A673 (cell line): ENCODE results near the gene SERTM1. TPM values are rescaled to one million over a fixed set of nuclear protein-coding genes. Genes with fewer than 3 reads are reported as not detected.

ENCODE experiments used
- BruUV-seq: library from RNA; stranded (reverse); fragments of 400-500 nt; replicated peaks from 2 replicates; lab custom pipeline; 2021; lab: Mats Ljungman, UMichigan
- CTCF ChIA-PET: fragments of 300-600 bp; sonication (Branson Sonifier 250); formaldehyde crosslinking; loops from one replicate; lab custom pipeline; 2022; ENCODE audit warnings: antibody characterized with exemption; lab: Charles Lee
- POLR2A ChIA-PET: fragments of 300-600 bp; sonication (Branson Sonifier 250); formaldehyde crosslinking; loops from one replicate; lab custom pipeline; 2022; ENCODE audit warnings: antibody characterized with exemption; ENCODE audit not compliant: low non-redundant PET; lab: Charles Lee
- DNase-seq: peaks from one replicate; pipeline ENCODE4 v3.0.0-alpha.2; 2015; ENCODE audit warnings: low spot score
- H3K27ac ChIP-seq: fragments of 200-600 bp; sonication (generic); 2 replicates; pipeline ENCODE4 v1.5.1; 2016; ENCODE audit warnings: mixed run types, low read depth, mild to moderate bottlenecking, mixed read lengths, antibody characterized with exemption, low read length; ENCODE audit not compliant: poor library complexity, severe bottlenecking
- H3K27me3 ChIP-seq: fragments of 200-600 bp; sonication (generic); replicated peaks from 2 replicates; pipeline ENCODE4 v1.6.1; 2017; ENCODE audit warnings: mixed run types, low read depth, mild to moderate bottlenecking, mixed read lengths, antibody characterized with exemption, low read length; ENCODE audit not compliant: insufficient read depth, poor library complexity
- H3K36me3 ChIP-seq: fragments of 200-600 bp; sonication (generic); 2 replicates; pipeline ENCODE4 v1.6.1; 2016; ENCODE audit warnings: mixed run types, mild to moderate bottlenecking, mixed read lengths, antibody characterized with exemption, low read length; ENCODE audit not compliant: insufficient read depth, poor library complexity, severe bottlenecking
- H3K4me1 ChIP-seq: fragments of 200-600 bp; sonication (generic); 2 replicates; pipeline ENCODE4 v1.6.1; 2017; ENCODE audit warnings: mixed run types, mild to moderate bottlenecking, mixed read lengths, antibody characterized with exemption, low read length; ENCODE audit not compliant: insufficient read depth, poor library complexity, severe bottlenecking
- H3K4me3 ChIP-seq: fragments of 200-600 bp; sonication (generic); 2 replicates; pipeline ENCODE4 v1.5.1; 2016; ENCODE audit warnings: low read depth, mixed run types, mild to moderate bottlenecking, mixed read lengths, low read length; ENCODE audit not compliant: poor library complexity, severe bottlenecking
- H3K9me3 ChIP-seq: fragments of 200-600 bp; sonication (generic); 2 replicates; pipeline ENCODE4 v1.6.1; 2016; ENCODE audit warnings: mixed run types, low read depth, mild to moderate bottlenecking, mixed read lengths, antibody characterized with exemption, low read length; ENCODE audit not compliant: poor library complexity, severe bottlenecking
- EZH2 ChIP-seq: fragments of 200-600 bp; sonication (generic); IDR thresholded peaks from 2 replicates; pipeline ENCODE4 v1.6.1; 2017; ENCODE audit warnings: borderline replicate concordance, low read depth, mild to moderate bottlenecking, mixed read lengths, antibody characterized with exemption, low read length; ENCODE audit not compliant: poor library complexity, severe bottlenecking
- intact Hi-C: fragments of 100-400 bp; cut with micrococcal nuclease; formaldehyde crosslinking; loops from one replicate; pipeline ENCODE4 v1.10.0; 2022; ENCODE audit not compliant: unreplicated experiment
- total RNA-seq: library from RNA; stranded (reverse); gene quantifications from 2 replicates; pipeline ENCODE4 v1.2.3, GENCODE V29; 2021
- TF ChIP-seq, protein P1 (sequence below): fragments of 300-800, 200-600 bp; sonication (generic); conservative IDR thresholded peaks from 2 replicates; pipeline ENCODE4 v1.5.1; 2017; ENCODE audit warnings: low read depth, mild to moderate bottlenecking, antibody characterized with exemption, low read length, moderate library complexity, mixed read lengths

SERTM1 gene
- total RNA-seq, 1 experiment from 2014 or later: 42.9 TPM

DNA sequence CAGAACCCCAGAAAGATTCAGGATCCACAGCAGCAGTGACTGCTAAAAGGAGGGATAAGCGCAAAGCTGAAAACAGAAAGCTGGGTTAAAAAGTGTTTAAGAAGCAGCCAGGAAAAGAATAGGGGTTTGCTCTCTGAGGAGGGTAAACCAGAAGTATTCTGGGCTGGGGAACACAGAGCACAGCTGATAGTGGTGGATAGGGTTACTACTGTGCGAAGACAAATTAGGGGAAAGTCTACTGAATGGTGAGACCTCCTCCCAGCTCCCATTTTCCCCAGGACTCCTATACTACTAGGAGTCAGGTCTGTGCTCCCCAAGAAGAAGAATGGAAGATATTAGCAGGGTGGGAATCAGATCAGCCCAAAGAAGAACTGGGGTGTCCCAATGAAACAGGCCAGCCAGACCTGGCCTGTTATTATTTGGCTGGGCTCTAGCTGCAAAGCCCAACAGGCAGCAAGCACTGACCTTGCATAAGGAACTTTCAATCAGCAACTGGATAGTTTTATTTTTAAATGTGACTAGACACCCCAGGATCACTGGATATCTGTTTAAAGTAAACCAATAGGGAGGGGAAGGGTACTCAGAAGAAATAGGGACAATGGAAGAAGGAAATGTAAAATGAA is 43.5 kb upstream of the SERTM1 start:
- no peak for DNase-seq
- H3K4me3 ChIP-seq: no peak overlapping the region
- TF ChIP-seq, protein P1, sequence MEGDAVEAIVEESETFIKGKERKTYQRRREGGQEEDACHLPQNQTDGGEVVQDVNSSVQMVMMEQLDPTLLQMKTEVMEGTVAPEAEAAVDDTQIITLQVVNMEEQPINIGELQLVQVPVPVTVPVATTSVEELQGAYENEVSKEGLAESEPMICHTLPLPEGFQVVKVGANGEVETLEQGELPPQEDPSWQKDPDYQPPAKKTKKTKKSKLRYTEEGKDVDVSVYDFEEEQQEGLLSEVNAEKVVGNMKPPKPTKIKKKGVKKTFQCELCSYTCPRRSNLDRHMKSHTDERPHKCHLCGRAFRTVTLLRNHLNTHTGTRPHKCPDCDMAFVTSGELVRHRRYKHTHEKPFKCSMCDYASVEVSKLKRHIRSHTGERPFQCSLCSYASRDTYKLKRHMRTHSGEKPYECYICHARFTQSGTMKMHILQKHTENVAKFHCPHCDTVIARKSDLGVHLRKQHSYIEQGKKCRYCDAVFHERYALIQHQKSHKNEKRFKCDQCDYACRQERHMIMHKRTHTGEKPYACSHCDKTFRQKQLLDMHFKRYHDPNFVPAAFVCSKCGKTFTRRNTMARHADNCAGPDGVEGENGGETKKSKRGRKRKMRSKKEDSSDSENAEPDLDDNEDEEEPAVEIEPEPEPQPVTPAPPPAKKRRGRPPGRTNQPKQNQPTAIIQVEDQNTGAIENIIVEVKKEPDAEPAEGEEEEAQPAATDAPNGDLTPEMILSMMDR: no peak
- TF ChIP-seq EZH2: no peak
- H3K27me3 ChIP-seq: no peaks in the 10 kb centered on the region
- ChIA-PET CTCF (no interaction called here), POLR2A (interaction anchor here (0.6 kb wide), 2 partner anchors 10 to 367 kb away, joined by 3 to 19 read pairs; no protein-coding TSS in a partner anchor)
- no TSS peak for BruUV-seq
- intact Hi-C loops: no loop called here
- H3K27ac ChIP-seq: no peak overlapping the region
- no peaks in the 10 kb centered on the region for H3K36me3 ChIP-seq
- peaks cover 4% of the 10 kb centered on the region for H3K4me1 ChIP-seq
- H3K9me3 ChIP-seq: no peaks in the 10 kb centered on the region

DNA sequence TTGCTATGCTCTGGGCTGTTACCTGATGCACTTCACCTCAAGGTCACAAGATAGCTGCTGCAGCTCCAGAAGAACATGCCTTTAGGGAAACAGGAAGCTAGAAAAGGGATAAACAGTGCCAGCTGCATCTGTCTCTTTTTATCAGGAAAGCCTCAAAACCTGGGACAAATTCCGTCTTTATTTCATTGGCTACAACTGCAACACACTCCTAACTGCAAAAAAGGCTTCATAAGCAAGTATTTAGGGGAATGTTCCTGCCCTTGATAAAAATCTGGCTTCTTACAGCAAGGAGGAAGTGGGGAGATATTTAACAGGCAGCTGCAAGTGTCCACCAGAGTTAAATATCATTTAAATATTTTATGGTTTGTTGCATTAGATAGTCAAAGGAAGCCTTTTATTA is 34.2 kb upstream of the SERTM1 start:
- peak; percentile 18 for DNase-seq
- H3K27ac ChIP-seq: peak overlapping the region; percentile 60
- H3K4me1 ChIP-seq: peaks cover 21% of the 10 kb centered on the region
- BruUV-seq: no TSS peak
- ChIA-PET CTCF (no interaction called here), POLR2A (interaction anchor here (0.6 kb wide), 1 partner anchor 9 kb away, joined by 3 read pairs; no protein-coding TSS in a partner anchor)
- no peaks in the 10 kb centered on the region for H3K36me3 ChIP-seq
- intact Hi-C loops: no loop called here
- no peak overlapping the region for H3K4me3 ChIP-seq
- no peaks in the 10 kb centered on the region for H3K27me3 ChIP-seq
- no peak for TF ChIP-seq EZH2
- TF ChIP-seq, protein P1: no peak
- H3K9me3 ChIP-seq: peaks cover 6% of the 10 kb centered on the region

DNA sequence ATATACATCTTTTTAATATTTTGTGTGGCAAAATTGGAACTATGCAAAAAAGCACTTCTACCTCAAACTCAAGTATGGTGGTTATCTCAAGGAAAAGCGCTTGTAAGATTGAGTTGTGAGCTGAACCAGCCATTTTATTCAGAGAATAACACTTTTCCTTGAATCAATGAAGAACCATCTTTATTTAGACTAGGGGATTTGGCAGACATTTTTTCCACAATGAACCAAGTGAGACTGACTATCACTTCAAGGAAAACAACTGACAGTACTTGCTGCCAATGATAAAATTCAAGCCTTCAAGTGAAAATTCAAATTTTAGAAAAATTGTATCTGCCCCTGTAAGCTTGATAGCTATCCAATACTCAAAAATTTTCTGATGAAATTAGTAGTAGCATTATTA is 23.2 kb upstream of the SERTM1 start:
- Histone ChIP-seq H3K4me3 (no peak overlapping the region), H3K4me1 (peaks cover 8% of the 10 kb centered on the region), H3K9me3 (no peaks in the 10 kb centered on the region), H3K27ac (no peak overlapping the region), H3K36me3 (no peaks in the 10 kb centered on the region), H3K27me3 (no peaks in the 10 kb centered on the region)
- no peak for DNase-seq
- TF ChIP-seq, protein P1: no peak
- no peak for TF ChIP-seq EZH2
- BruUV-seq: no TSS peak
- POLR2A ChIA-PET: interaction anchor here (0.6 kb wide), 1 partner anchor 113 kb away, joined by 3 read pairs; no protein-coding TSS in a partner anchor
- CTCF ChIA-PET: no interaction called here
- intact Hi-C loops: no loop called here
